COR-L47 (cell line): Measurements from ENCODE around the gene TMC3.
"Not testable (repeated sequence)": the region's sequence is repeated elsewhere in the genome, so short reads cannot be mapped to it uniquely, and the experiment has no call there.

Source experiments
- DNase-seq: peaks from one replicate; lab custom pipeline; 2025; lab: John Stamatoyannopoulos, UW

Gene TMC3

GRCh38 chr15:81373775-81374395 is at the start of gene TMC3:
Gene TMC3 (minus strand): TSS chr15:81374213. CDS start chr15:81374077, 136 bp downstream.
- no peak for DNase-seq

DNA sequence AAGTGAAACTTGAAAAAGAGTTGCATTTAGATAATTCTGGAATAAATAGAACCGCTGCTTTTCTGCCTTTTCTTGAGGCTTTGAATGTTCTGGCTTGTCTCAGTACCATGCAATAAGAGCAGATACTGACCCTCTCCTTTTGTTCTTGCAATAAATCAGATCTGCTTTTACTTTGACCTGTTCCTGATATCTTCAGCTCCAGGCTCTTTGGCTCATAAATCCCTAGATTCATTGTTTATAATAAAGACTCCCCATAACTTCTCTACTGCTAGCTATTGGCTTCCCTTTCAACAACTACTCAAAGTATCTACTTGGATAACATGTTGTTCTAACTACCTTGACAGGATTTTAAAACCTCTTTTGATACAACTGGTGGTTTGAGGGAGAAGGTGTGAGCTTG is 47.4 kb upstream of the TMC3 start:
- no peak for DNase-seq

DNA sequence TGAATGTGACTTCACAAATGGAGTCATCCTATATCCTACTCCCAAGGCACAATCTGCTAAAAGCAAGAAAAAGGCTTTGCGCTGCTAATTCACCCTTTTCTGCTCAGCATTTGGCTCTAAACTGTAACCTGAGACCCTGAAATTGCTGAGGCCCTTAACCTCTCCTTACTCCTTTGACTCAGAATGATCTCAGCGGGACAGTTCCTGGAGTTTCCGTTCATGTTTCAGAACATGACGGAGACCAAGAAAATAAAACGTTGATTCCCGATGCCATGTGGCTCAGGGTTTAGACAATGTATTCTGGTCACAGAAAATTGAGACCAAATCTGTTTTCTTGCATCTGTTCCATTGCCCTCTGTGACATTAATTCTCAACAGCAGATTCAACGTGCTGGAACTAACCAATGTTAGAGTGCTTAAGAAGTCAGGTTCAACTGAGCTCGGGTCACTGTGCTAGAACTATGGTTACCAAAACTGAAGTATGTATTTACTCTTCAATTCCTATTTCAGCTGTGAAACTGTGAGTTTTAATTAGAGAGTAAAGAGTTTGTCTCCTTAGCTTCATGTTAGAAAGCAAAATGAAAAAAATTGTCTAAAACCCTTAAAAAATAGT is 45.4 kb upstream of the TMC3 start:
- no peak for DNase-seq

- DNase-seq = no peak
Measured at GRCh38 chr15:81418891-81419290, 44.9 kb upstream of the TMC3 start.

- DNase-seq = no peak
Measured at GRCh38 chr15:81418444-81418843, 44.4 kb upstream of the TMC3 start.

- DNase-seq = not testable (repeated sequence)
Measured at GRCh38 chr15:81414274-81414968, 40.4 kb upstream of the TMC3 start.

- no peak for DNase-seq
Measured at GRCh38 chr15:81413851-81414250, 39.8 kb upstream of the TMC3 start.

- DNase-seq = no peak
Measured at GRCh38 chr15:81411969-81412633, 38.1 kb upstream of the TMC3 start.

DNA sequence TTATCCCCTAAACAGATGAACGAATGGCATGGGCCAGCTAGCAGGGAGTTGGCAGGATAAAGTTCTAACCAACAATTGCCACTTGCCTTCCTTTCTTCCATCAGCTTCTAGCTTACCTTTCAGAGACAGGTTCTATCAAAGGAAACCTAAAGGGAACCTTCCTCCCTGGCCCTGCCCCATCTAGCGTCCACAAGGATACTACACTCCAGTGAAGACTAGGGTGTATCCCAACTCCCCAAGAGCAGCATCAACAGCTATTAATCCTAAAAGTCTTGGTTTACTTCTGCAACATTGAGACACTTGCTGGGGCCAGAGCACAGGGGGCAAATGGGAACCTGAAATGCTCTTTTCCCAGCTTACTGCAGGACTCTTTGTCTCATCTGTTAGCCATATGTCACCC is 37.0 kb upstream of the TMC3 start:
- no peak for DNase-seq

DNA sequence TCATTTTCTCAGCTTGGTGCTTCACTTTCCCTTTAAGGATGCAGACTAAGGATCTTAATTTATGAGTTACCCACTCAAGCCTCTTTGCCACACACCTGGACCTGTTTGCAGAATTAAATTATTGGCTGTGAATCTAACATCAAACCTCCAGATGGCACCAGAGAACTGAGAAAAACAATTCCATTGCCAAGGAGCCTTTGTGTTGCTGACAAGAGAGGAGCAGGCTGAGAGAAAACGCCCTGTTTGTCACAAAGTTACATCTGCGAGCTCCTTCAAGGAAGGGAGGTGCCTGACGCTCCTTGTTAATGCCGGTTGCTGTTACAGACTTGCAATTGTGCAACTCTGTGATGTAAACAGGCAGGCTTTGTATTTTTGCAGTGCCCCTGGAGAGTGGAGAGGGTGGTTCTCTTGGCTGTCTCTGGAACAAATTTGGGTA is 36.3 kb upstream of the TMC3 start:
- peak; percentile 67 for DNase-seq

DNA sequence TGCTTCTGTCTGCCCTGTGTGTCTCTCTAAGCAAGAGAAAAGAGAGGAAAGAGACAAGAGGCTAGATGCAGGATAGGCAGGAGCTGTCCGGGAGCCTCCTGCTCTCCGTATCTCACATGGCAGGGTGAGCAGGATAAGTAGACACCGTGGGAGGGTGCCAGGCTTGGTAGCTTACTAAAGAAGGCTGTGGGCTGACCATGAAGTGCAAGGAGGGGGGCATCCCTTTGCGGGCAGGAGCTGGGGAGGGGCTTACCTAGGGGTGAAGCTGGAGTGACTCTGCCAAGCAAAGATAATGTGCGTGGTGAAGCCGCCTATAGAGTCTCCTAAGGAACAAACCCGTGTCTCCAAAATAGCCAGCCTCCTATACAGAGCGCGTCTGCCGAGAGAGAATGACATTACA is 33.7 kb upstream of the TMC3 start:
- DNase-seq = no peak

- DNase-seq = no peak
Measured at GRCh38 chr15:81407176-81407575, 33.2 kb upstream of the TMC3 start.

- DNase-seq = peak; percentile 25
Measured at GRCh38 chr15:81400640-81401236, 26.7 kb upstream of the TMC3 start.

- DNase-seq = no peak
Measured at GRCh38 chr15:81398910-81399551, 25.0 kb upstream of the TMC3 start.

GRCh38 chr15:81398456-81398855 is 24.4 kb upstream of the TMC3 start:
- DNase-seq = no peak

GRCh38 chr15:81394603-81395002 is 20.6 kb upstream of the TMC3 start:
- no peak for DNase-seq

DNA sequence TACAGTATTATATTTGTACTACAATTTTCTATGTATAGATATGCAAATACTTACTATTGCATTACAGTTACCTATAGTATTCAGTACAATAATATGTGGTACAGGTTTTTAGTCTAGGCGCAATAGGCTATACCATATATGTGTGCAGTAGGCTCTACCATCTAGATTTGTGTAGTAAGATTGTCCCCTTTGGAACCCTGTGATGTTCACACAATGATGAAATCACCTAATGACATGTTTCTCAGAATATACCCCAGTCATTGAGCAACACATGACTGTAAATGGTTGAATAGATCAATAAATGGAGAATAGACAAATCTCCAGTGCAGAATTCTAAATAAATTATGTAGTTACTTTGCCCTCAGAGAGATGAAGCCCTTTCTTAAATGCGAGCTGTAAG is 17.6 kb upstream of the TMC3 start:
- DNase-seq = no peak

- no peak for DNase-seq
Measured at GRCh38 chr15:81388436-81388770, 14.4 kb upstream of the TMC3 start.

DNA sequence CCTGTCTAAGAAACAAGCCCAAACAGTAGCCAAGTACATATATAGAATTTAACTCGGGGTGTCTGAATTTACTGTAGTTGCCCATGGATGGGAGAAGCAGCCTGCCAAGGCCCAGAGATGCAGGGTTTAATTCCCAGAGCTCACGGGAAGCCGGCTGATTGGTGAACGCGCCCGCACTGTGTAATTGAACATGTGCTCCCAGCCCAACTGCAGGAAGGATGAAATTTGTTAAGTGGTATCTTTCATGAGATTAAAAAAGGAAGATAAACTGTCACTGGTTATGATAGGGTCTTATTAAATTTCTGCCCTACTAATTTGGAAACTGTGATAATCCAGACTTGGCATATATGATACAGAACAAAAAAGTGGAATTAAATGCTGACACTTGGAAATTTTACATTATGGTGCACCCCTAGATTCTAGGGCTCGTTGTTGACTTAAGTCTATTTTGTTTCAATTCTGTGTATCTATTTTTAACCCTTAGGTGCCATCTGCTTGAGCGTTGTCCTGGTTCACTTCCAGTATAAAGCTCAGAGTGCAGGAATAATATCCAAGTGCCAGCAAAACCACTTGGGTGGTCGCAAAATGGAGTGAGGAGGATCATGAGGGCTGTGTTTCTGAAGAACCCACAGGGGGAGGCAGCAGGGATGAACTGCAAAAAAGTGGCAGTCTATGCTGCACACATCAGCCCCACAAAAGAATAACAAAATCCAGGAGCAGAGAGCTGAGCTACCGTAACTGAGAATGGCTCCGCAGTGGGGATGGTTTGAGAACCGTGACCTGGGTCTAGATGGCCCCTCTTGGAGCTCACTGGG is 13.8 kb upstream of the TMC3 start:
- DNase-seq = no peak

DNA sequence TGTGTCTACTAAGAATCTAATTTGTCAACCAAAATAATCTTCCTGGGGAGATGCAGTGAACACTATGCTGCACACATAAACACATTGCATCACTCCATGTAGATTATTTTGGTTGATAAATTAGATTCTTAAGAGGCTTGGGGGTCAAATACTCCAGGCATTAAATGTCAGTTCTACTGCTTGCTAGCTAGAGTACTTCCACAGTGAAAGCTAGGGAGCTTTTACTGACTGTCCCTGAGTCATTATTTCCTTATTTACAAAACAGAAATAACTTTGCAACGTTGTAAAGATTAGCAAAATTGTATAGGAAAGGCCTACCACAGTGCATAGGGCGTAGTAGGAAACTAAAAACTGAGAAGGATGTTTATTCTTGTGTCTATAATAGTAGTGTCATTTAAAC is 12.9 kb upstream of the TMC3 start:
- DNase-seq = no peak

- no peak for DNase-seq
Measured at GRCh38 chr15:81385721-81386076, 11.7 kb upstream of the TMC3 start.
